HCT116 (cell line): ENCODE measurements around the gene MYO1E. TPM values are rescaled to one million over a fixed set of nuclear protein-coding genes. Genes with fewer than 3 reads are reported as not detected.

Experiments
- ATAC-seq: fragments of 200-7000 bp; cut with Tn5 transposase; 2 replicates; pipeline ENCODE4 v1.9.1; 2020; ENCODE audit warnings: mild to moderate bottlenecking, moderate library complexity
- BruUV-seq: library from RNA; stranded (reverse); fragments of 400-500 nt; replicated peaks from 2 replicates; lab custom pipeline; 2021; lab: Mats Ljungman, UMichigan
- CTCF ChIA-PET: fragments of 300-600 bp; sonication (Branson Sonifier 250); formaldehyde crosslinking; loops from one replicate; lab custom pipeline; 2021; ENCODE audit warnings: antibody characterized with exemption; lab: Charles Lee
- POLR2A ChIA-PET: fragments of 300-600, 350-600 bp; sonication (Branson Sonifier 250); formaldehyde crosslinking; loops from one replicate; lab custom pipeline; 2021; ENCODE audit warnings: antibody characterized with exemption; lab: Charles Lee
- RAD21 ChIA-PET, 2 experiments: fragments of 300-600 bp; sonication (Branson Sonifier 250); formaldehyde crosslinking; loops; one replicate each; lab custom pipeline; 2023; ENCODE audit warnings: low total read pairs in 2 of 2; ENCODE audit not compliant: uncharacterized antibody in 2 of 2, unreplicated experiment in 2 of 2, low non-redundant PET in 1 of 2; lab: Charles Lee
- DNase-seq: peaks from one replicate; pipeline ENCODE4 v3.0.0-alpha.2; 2010; ENCODE audit warnings: low read depth, low spot score
- H2AFZ ChIP-seq: fragments of 200-600 bp; shearing (Covaris generic), sonication (generic); 2 replicates; pipeline ENCODE4 v1.6.1; 2017; ENCODE audit warnings: low read depth, mixed run types, mixed read lengths, antibody characterized with exemption, low read length; ENCODE audit not compliant: poor library complexity, severe bottlenecking
- H3K27ac ChIP-seq: 2 replicates; pipeline ENCODE4 v1.5.1; 2012; ENCODE audit warnings: low read depth, low read length
- H3K27me3 ChIP-seq: fragments of 200-600 bp; sonication (generic); 2 replicates; pipeline ENCODE4 v1.6.1; 2016; ENCODE audit warnings: mixed run types, low read length, mixed read lengths; ENCODE audit not compliant: insufficient read depth
- H3K36me3 ChIP-seq, 2 experiments: fragments of 200-500 bp in 1 of 2; fragments of 200-600 bp in 1 of 2; sonication (Bioruptor generic) in 1 of 2; sonication (generic) in 1 of 2; 2 replicates each; pipeline versions ENCODE4 v1.5.1 to v1.6.1; 2014 to 2016; ENCODE audit warnings: low read length in 2 of 2, inconsistent platforms in 1 of 2, mixed read lengths in 1 of 2, mixed run types in 1 of 2; ENCODE audit not compliant: insufficient read depth in 2 of 2, control insufficient read depth in 1 of 2
- H3K4me1 ChIP-seq, 2 experiments: fragments of 200-600 bp in 1 of 2; sonication (generic) in 1 of 2; 2 replicates each; pipeline versions ENCODE4 v1.5.1 to v1.6.1; 2012 to 2017; ENCODE audit warnings: low read length in 2 of 2, inconsistent platforms in 1 of 2, mild to moderate bottlenecking in 1 of 2, mixed read lengths in 1 of 2, mixed run types in 1 of 2, moderate library complexity in 1 of 2; ENCODE audit not compliant: insufficient read depth in 2 of 2, control insufficient read depth in 1 of 2
- H3K4me2 ChIP-seq: fragments of 200-600 bp; sonication (generic); 2 replicates; pipeline ENCODE4 v1.6.1; 2017; ENCODE audit warnings: mixed run types, low read length, mixed read lengths
- H3K4me3 ChIP-seq, 2 experiments: fragments of 200-600 bp in 1 of 2; sonication (generic) in 1 of 2; replicated peaks in 1 of 2; 2 replicates each; pipeline ENCODE4 v1.5.1; 2011 to 2016; ENCODE audit warnings: low read length in 2 of 2, control low read depth in 1 of 2, low read depth in 1 of 2, mild to moderate bottlenecking in 1 of 2, mixed read lengths in 1 of 2, mixed run types in 1 of 2
- H3K79me2 ChIP-seq: fragments of 200-600 bp; sonication (generic); 2 replicates; pipeline ENCODE4 v1.6.1; 2017; ENCODE audit warnings: mild to moderate bottlenecking, mixed run types, low read length, moderate library complexity, mixed read lengths; ENCODE audit not compliant: insufficient read depth
- H3K9ac ChIP-seq: fragments of 200-600 bp; sonication (generic); 2 replicates; pipeline ENCODE4 v1.6.1; 2016; ENCODE audit warnings: low read length, mixed read lengths
- H3K9me2 ChIP-seq: fragments of 200-600 bp; sonication (generic), shearing (Covaris generic); 2 replicates; pipeline ENCODE4 v1.6.1; 2017; ENCODE audit warnings: mixed run types, mild to moderate bottlenecking, moderate library complexity; ENCODE audit not compliant: insufficient read depth
- H3K9me3 ChIP-seq, 2 experiments: fragments of 200-500 bp in 1 of 2; fragments of 200-600 bp in 1 of 2; sonication (Bioruptor generic) in 1 of 2; sonication (generic) in 1 of 2; 2 replicates each; pipeline ENCODE4 v1.6.1; 2014 to 2017; ENCODE audit warnings: low read length in 2 of 2, mixed read lengths in 2 of 2, inconsistent platforms in 1 of 2, low read depth in 1 of 2, mild to moderate bottlenecking in 1 of 2, mixed run types in 1 of 2, moderate library complexity in 1 of 2; ENCODE audit not compliant: control insufficient read depth in 1 of 2, insufficient read depth in 1 of 2
- H4K20me1 ChIP-seq: fragments of 200-600 bp; sonication (generic), shearing (Covaris generic); 2 replicates; pipeline ENCODE4 v1.6.1; 2017; ENCODE audit warnings: mixed run types, mild to moderate bottlenecking, moderate library complexity; ENCODE audit not compliant: insufficient read depth
- CBX3 ChIP-seq: IDR thresholded peaks from 2 replicates; pipeline ENCODE4 v1.6.1; 2012; ENCODE audit warnings: low read depth
- CEBPB ChIP-seq: IDR thresholded peaks from 2 replicates; pipeline ENCODE4 v1.6.1; 2012; ENCODE audit warnings: low read depth
- CTCF ChIP-seq, 3 experiments: fragments of 200-600 bp in 1 of 3; sonication (generic) in 1 of 3; IDR thresholded peaks in 2 of 3; conservative IDR thresholded peaks in 1 of 3; 2 replicates each; pipeline ENCODE4 v1.5.1; 2012 to 2017; ENCODE audit warnings: low read depth in 2 of 3, low read length in 2 of 3, antibody characterized with exemption in 1 of 3, borderline replicate concordance in 1 of 3, control low read depth in 1 of 3, mild to moderate bottlenecking in 1 of 3, mixed read lengths in 1 of 3, mixed run types in 1 of 3, moderate library complexity in 1 of 3; ENCODE audit not compliant: insufficient read depth in 1 of 3
- EGR1 ChIP-seq: IDR thresholded peaks from 2 replicates; pipeline ENCODE4 v1.6.1; 2012; ENCODE audit warnings: low read depth
- ELF1 ChIP-seq: IDR thresholded peaks from 2 replicates; pipeline ENCODE4 v1.6.1; 2012; ENCODE audit warnings: low read depth, borderline replicate concordance
- EZH2 ChIP-seq: fragments of 200-600 bp; sonication (generic); IDR thresholded peaks from 2 replicates; pipeline ENCODE4 v1.6.1; 2017; ENCODE audit warnings: antibody characterized with exemption, mixed run types
- FOSL1 ChIP-seq: IDR thresholded peaks from 2 replicates; pipeline ENCODE4 v1.6.1; 2012; ENCODE audit warnings: low read depth
- JUND ChIP-seq: IDR thresholded peaks from 2 replicates; pipeline ENCODE4 v1.6.1; 2012
- MAX ChIP-seq: IDR thresholded peaks from 2 replicates; pipeline ENCODE4 v1.6.1; 2012
- POLR2A ChIP-seq: IDR thresholded peaks from 2 replicates; pipeline ENCODE4 v1.7.0; 2011; ENCODE audit warnings: borderline replicate concordance; ENCODE audit not compliant: insufficient read depth, insufficient read length; ENCODE audit errors: extremely low read depth
- POLR2AphosphoS5 ChIP-seq: IDR thresholded peaks from 2 replicates; pipeline ENCODE4 v1.6.1; 2011; ENCODE audit warnings: mild to moderate bottlenecking, low read depth, low read length, moderate library complexity
- RAD21 ChIP-seq: IDR thresholded peaks from 2 replicates; pipeline ENCODE4 v1.6.1; 2012; ENCODE audit warnings: low read depth, mild to moderate bottlenecking
- REST ChIP-seq: IDR thresholded peaks from 2 replicates; pipeline ENCODE4 v1.6.1; 2012; ENCODE audit warnings: low read depth
- SIN3A ChIP-seq: IDR thresholded peaks from 2 replicates; pipeline ENCODE4 v1.6.1; 2012; ENCODE audit warnings: low read depth
- TCF7L2 ChIP-seq: IDR thresholded peaks from 2 replicates; pipeline ENCODE4 v1.7.0; 2011; ENCODE audit warnings: borderline replicate concordance, inconsistent platforms; ENCODE audit not compliant: insufficient read depth, insufficient read length; ENCODE audit errors: extremely low read depth
- YY1 ChIP-seq: IDR thresholded peaks from 2 replicates; pipeline ENCODE4 v1.6.1; 2011; ENCODE audit warnings: low read length, low read depth, moderate library complexity, mild to moderate bottlenecking; ENCODE audit not compliant: insufficient replicate concordance; ENCODE audit errors: extremely low read depth
- ZBTB33 ChIP-seq: IDR thresholded peaks from 2 replicates; pipeline ENCODE4 v1.6.1; 2011; ENCODE audit warnings: mild to moderate bottlenecking, low read length, moderate library complexity; ENCODE audit not compliant: insufficient replicate concordance; ENCODE audit errors: extremely low read depth
- intact Hi-C: fragments of 100-400 bp; cut with micrococcal nuclease; formaldehyde crosslinking; loops from 2 replicates; pipeline ENCODE4 v1.10.0; 2022
- total RNA-seq: library from RNA; stranded (reverse); gene quantifications from one replicate; pipeline ENCODE4 v1.2.1, GENCODE V29; 2021; ENCODE audit not compliant: unreplicated experiment

The MYO1E gene
- total RNA-seq, 1 experiment from 2014 or later = 182 TPM

DNA sequence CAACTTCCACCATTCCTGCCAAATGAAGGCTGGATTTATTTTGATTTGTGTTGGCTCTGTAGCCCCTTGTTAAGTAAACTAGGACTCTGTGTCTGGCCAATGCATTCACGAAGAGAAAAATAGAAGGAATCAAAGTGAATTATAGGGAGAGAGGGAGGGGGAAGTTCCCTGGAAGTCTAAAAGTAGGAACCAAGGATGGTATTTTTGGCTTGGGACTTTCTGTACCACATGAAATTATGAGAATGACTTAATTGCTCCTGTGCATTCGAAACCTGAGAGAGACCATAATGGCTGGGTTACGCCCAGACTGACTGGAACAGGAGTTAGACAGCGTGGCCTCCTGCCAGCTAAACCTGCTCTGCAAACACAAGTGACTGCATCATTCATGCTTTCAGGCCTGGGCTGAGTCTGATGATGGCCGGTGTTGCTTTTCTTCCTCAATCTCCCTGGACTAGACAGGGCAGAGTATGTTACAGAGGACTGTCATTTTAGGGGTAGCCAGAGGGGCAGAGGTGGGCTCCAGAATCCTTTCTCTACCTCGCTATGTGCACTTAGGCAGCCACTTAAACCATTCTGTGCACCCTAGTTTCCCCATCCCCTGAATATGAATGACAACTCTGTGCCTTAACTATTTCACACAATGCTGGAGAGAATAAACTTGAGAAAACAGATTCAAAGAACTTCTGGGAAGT is 58.9 kb downstream of the MYO1E start:
- Histone ChIP-seq H3K4me1 (peaks cover 14 to 43% of the 10 kb centered on the region in 2 experiments; a peak in 3 of 4 replicates), H3K4me2 (peak overlapping the region; percentile 26; the same call in 1 of the 2 replicates), H3K9me3 (no peaks in the 10 kb centered on the region), H2AFZ (no peak overlapping the region), H3K4me3 (no peak overlapping the region), H3K27ac (no peak overlapping the region), H4K20me1 (no peaks in the 10 kb centered on the region), H3K36me3 (no peaks in the 10 kb centered on the region), H3K9me2 (no peaks in the 10 kb centered on the region), H3K9ac (no peak overlapping the region), H3K27me3 (no peaks in the 10 kb centered on the region), H3K79me2 (peaks cover 79% of the 10 kb centered on the region; the same call in 1 of the 2 replicates)
- RAD21 ChIA-PET = interaction anchor here in 1 of 2 experiments (1.0 kb wide), 1 partner anchor 66 kb away, joined by 3 read pairs; no protein-coding TSS in a partner anchor
- no TSS peak for BruUV-seq
- ATAC-seq = 0 out of 2 replicates have a peak, but pooled peaks have one; percentile 30
- POLR2A ChIA-PET = no interaction called here
- no peak for DNase-seq
- CTCF ChIA-PET = no interaction called here
- intact Hi-C loops = no loop called here
- TF ChIP-seq EZH2 = no peak
- no peak for TF ChIP-seq RAD21
- no peak for TF ChIP-seq REST
- no peak for TF ChIP-seq TCF7L2
- no peak for TF ChIP-seq CEBPB
- TF ChIP-seq CBX3 = no peak
- TF ChIP-seq ELF1 = no peak
- no peak for TF ChIP-seq MAX
- TF ChIP-seq ZBTB33 = no peak
- no peak; the same call in 1 of the 2 replicates for TF ChIP-seq FOSL1
- no peak for TF ChIP-seq POLR2A
- no peak for TF ChIP-seq SIN3A
- TF ChIP-seq EGR1 = no peak
- no peak for TF ChIP-seq CTCF (IDR thresholded peaks at IDR 0.05 in 2 of 3, conservative IDR thresholded peaks at IDR 0.05 in 1 of 3; ENCODE audit: borderline replicate concordance in 1 of 3, insufficient read depth in 1 of 3, low read depth in 2 of 3, low read length in 2 of 3)
- no peak for TF ChIP-seq JUND
- TF ChIP-seq YY1 = no peak
- no peak for TF ChIP-seq POLR2AphosphoS5
